Measurements from ENCODE around the gene ELOVL3.
"Not testable (repeated sequence)": the region's sequence is repeated elsewhere in the genome, so short reads cannot be mapped to it uniquely, and the experiment has no call there.

The ELOVL3 gene

GRCh38 chr10:102202386-102202785 is 23.7 kb upstream of the ELOVL3 start:
- H3K9me3 ChIP-seq (ENCODE audit: low read length): peaks cover 6% of the 10 kb centered on the region
- H3K4me1 ChIP-seq (ENCODE audit: insufficient read depth, low read length): no peaks in the 10 kb centered on the region
- peaks cover 5% of the 10 kb centered on the region for H3K27me3 ChIP-seq (ENCODE audit: insufficient read depth, low read length)
- no peak overlapping the region for H2AFZ ChIP-seq (ENCODE audit: low read depth, low read length)
- H3K4me3 ChIP-seq (ENCODE audit: low read length): no peak overlapping the region
- H3K36me3 ChIP-seq (ENCODE audit: insufficient read depth, low read length): no peaks in the 10 kb centered on the region

GRCh38 chr10:102208311-102209035 is 17.6 kb upstream of the ELOVL3 start:
- no peak overlapping the region for H3K4me3 ChIP-seq (ENCODE audit: low read length)
- H3K9me3 ChIP-seq (ENCODE audit: low read length): no peaks in the 10 kb centered on the region
- H3K27me3 ChIP-seq (ENCODE audit: insufficient read depth, low read length): no peaks in the 10 kb centered on the region
- H2AFZ ChIP-seq (ENCODE audit: low read depth, low read length): no peak overlapping the region
- H3K4me1 ChIP-seq (ENCODE audit: insufficient read depth, low read length): no peaks in the 10 kb centered on the region
- H3K36me3 ChIP-seq (ENCODE audit: insufficient read depth, low read length): no peaks in the 10 kb centered on the region

- H2AFZ ChIP-seq (ENCODE audit: low read depth, low read length): no peak overlapping the region
- no peaks in the 10 kb centered on the region for H3K9me3 ChIP-seq (ENCODE audit: low read length)
- no peaks in the 10 kb centered on the region for H3K27me3 ChIP-seq (ENCODE audit: insufficient read depth, low read length)
- H3K4me1 ChIP-seq (ENCODE audit: insufficient read depth, low read length): no peaks in the 10 kb centered on the region
- H3K4me3 ChIP-seq (ENCODE audit: low read length): no peak overlapping the region
- H3K36me3 ChIP-seq (ENCODE audit: insufficient read depth, low read length): no peaks in the 10 kb centered on the region
Measured at GRCh38 chr10:102211615-102212299, 14.3 kb upstream of the ELOVL3 start.

GRCh38 chr10:102213599-102213998 is 12.5 kb upstream of the ELOVL3 start:
- not testable (repeated sequence) for H3K9me3 ChIP-seq (ENCODE audit: low read length); H3K36me3 ChIP-seq (ENCODE audit: insufficient read depth, low read length); H3K27me3 ChIP-seq (ENCODE audit: insufficient read depth, low read length); H3K4me3 ChIP-seq (ENCODE audit: low read length); H3K4me1 ChIP-seq (ENCODE audit: insufficient read depth, low read length); H2AFZ ChIP-seq (ENCODE audit: low read depth, low read length)

GRCh38 chr10:102219370-102219769 is 6.7 kb upstream of the ELOVL3 start:
- Histone ChIP-seq H3K4me3 (ENCODE audit: low read length) (no peak overlapping the region), H3K36me3 (ENCODE audit: insufficient read depth, low read length) (no peaks in the 10 kb centered on the region), H3K4me1 (ENCODE audit: insufficient read depth, low read length) (no peaks in the 10 kb centered on the region), H3K9me3 (ENCODE audit: low read length) (no peaks in the 10 kb centered on the region), H3K27me3 (ENCODE audit: insufficient read depth, low read length) (no peaks in the 10 kb centered on the region), H2AFZ (ENCODE audit: low read depth, low read length) (no peak overlapping the region)

- Histone ChIP-seq H3K36me3 (ENCODE audit: insufficient read depth, low read length) (no peaks in the 10 kb centered on the region), H3K4me1 (ENCODE audit: insufficient read depth, low read length) (peaks cover 3% of the 10 kb centered on the region), H3K9me3 (ENCODE audit: low read length) (no peaks in the 10 kb centered on the region), H3K27me3 (ENCODE audit: insufficient read depth, low read length) (no peaks in the 10 kb centered on the region), H2AFZ (ENCODE audit: low read depth, low read length) (no peak overlapping the region), H3K4me3 (ENCODE audit: low read length) (no peak overlapping the region)
Measured at GRCh38 chr10:102220612-102221011, 5.5 kb upstream of the ELOVL3 start.

GRCh38 chr10:102222797-102223196 is 3.3 kb upstream of the ELOVL3 start:
- Histone ChIP-seq H3K4me1 (ENCODE audit: insufficient read depth, low read length) (peaks cover 6% of the 10 kb centered on the region), H2AFZ (ENCODE audit: low read depth, low read length) (no peak overlapping the region), H3K9me3 (ENCODE audit: low read length) (no peaks in the 10 kb centered on the region), H3K36me3 (ENCODE audit: insufficient read depth, low read length) (no peaks in the 10 kb centered on the region), H3K4me3 (ENCODE audit: low read length) (no peak overlapping the region), H3K27me3 (ENCODE audit: insufficient read depth, low read length) (peaks cover 11% of the 10 kb centered on the region)

- Histone ChIP-seq H3K4me3 (ENCODE audit: low read length) (peak overlapping the region; percentile 26), H3K9me3 (ENCODE audit: low read length) (no peaks in the 10 kb centered on the region), H2AFZ (ENCODE audit: low read depth, low read length) (peak overlapping the region; percentile 67), H3K27me3 (ENCODE audit: insufficient read depth, low read length) (peaks cover 39% of the 10 kb centered on the region), H3K36me3 (ENCODE audit: insufficient read depth, low read length) (no peaks in the 10 kb centered on the region), H3K4me1 (ENCODE audit: insufficient read depth, low read length) (peaks cover 8% of the 10 kb centered on the region)
Measured at GRCh38 chr10:102226542-102226870, 407 bp downstream of the ELOVL3 start.

- Histone ChIP-seq H3K36me3 (ENCODE audit: insufficient read depth, low read length) (no peaks in the 10 kb centered on the region), H3K4me1 (ENCODE audit: insufficient read depth, low read length) (peaks cover 8% of the 10 kb centered on the region), H2AFZ (ENCODE audit: low read depth, low read length) (no peak overlapping the region), H3K4me3 (ENCODE audit: low read length) (no peak overlapping the region), H3K27me3 (ENCODE audit: insufficient read depth, low read length) (peaks cover 45% of the 10 kb centered on the region), H3K9me3 (ENCODE audit: low read length) (no peaks in the 10 kb centered on the region)
Measured at GRCh38 chr10:102227050-102227449, 951 bp downstream of the ELOVL3 start.

GRCh38 chr10:102229810-102230263 is 3.7 kb downstream of the ELOVL3 start:
- H2AFZ ChIP-seq (ENCODE audit: low read depth, low read length): no peak overlapping the region
- H3K4me1 ChIP-seq (ENCODE audit: insufficient read depth, low read length): peaks cover 13% of the 10 kb centered on the region
- H3K27me3 ChIP-seq (ENCODE audit: insufficient read depth, low read length): peaks cover 67% of the 10 kb centered on the region
- H3K9me3 ChIP-seq (ENCODE audit: low read length): no peaks in the 10 kb centered on the region
- H3K36me3 ChIP-seq (ENCODE audit: insufficient read depth, low read length): no peaks in the 10 kb centered on the region
- peak overlapping the region; percentile 1 for H3K4me3 ChIP-seq (ENCODE audit: low read length)

- H3K36me3 ChIP-seq (ENCODE audit: insufficient read depth, low read length): no peaks in the 10 kb centered on the region
- peaks cover 71% of the 10 kb centered on the region for H3K27me3 ChIP-seq (ENCODE audit: insufficient read depth, low read length)
- no peaks in the 10 kb centered on the region for H3K9me3 ChIP-seq (ENCODE audit: low read length)
- H3K4me1 ChIP-seq (ENCODE audit: insufficient read depth, low read length): peaks cover 16% of the 10 kb centered on the region
- peak overlapping the region; percentile 1 for H3K4me3 ChIP-seq (ENCODE audit: low read length)
- peak overlapping the region; percentile 37 for H2AFZ ChIP-seq (ENCODE audit: low read depth, low read length)
Measured at GRCh38 chr10:102230264-102230860, 4.3 kb downstream of the ELOVL3 start.

- no peaks in the 10 kb centered on the region for H3K36me3 ChIP-seq (ENCODE audit: insufficient read depth, low read length)
- peak overlapping the region; percentile 37 for H2AFZ ChIP-seq (ENCODE audit: low read depth, low read length)
- H3K4me1 ChIP-seq (ENCODE audit: insufficient read depth, low read length): peaks cover 10% of the 10 kb centered on the region
- peak overlapping the region; percentile 1 for H3K4me3 ChIP-seq (ENCODE audit: low read length)
- no peaks in the 10 kb centered on the region for H3K9me3 ChIP-seq (ENCODE audit: low read length)
- H3K27me3 ChIP-seq (ENCODE audit: insufficient read depth, low read length): peaks cover 76% of the 10 kb centered on the region
Measured at GRCh38 chr10:102230861-102231356, 4.8 kb downstream of the ELOVL3 start.

Data from neuron (in vitro differentiated cells).